NCI-H774 (cell line): ENCODE measurements around the gene SLC8A3.

ENCODE experiments used
- DNase-seq: peaks from one replicate; lab custom pipeline; 2025; lab: John Stamatoyannopoulos, UW

SLC8A3 gene

GRCh38 chr14:70118064-70118463 lies 70.7 kb downstream of the SLC8A3 start:
- DNase-seq: no peak

GRCh38 chr14:70116278-70116677 lies 72.5 kb downstream of the SLC8A3 start:
- no peak for DNase-seq

GRCh38 chr14:70114621-70115156 lies 74.1 kb downstream of the SLC8A3 start:
- DNase-seq: no peak

GRCh38 chr14:70113211-70113610 lies 75.5 kb downstream of the SLC8A3 start:
- no peak for DNase-seq

GRCh38 chr14:70108419-70108818 lies 80.3 kb downstream of the SLC8A3 start:
- no peak for DNase-seq

GRCh38 chr14:70107309-70107708 lies 81.4 kb downstream of the SLC8A3 start:
- DNase-seq: no peak

- no peak for DNase-seq
Observed at GRCh38 chr14:70100071-70100470, 88.7 kb downstream of the SLC8A3 start.

- DNase-seq: no peak
Observed at GRCh38 chr14:70098250-70098809, 90.4 kb downstream of the SLC8A3 start.

GRCh38 chr14:70097576-70098249 lies 91.0 kb downstream of the SLC8A3 start:
- DNase-seq: peak; percentile 74

- peak; percentile 6 for DNase-seq
Observed at GRCh38 chr14:70096866-70097265, 91.9 kb downstream of the SLC8A3 start.

- DNase-seq: no peak
Observed at GRCh38 chr14:70094631-70095030, 94.1 kb downstream of the SLC8A3 start.

- no peak for DNase-seq
Observed at GRCh38 chr14:70094106-70094505, 94.6 kb downstream of the SLC8A3 start.

GRCh38 chr14:70093156-70093555 lies 95.6 kb downstream of the SLC8A3 start:
- no peak for DNase-seq

- DNase-seq: no peak
Observed at GRCh38 chr14:70087380-70087697, 101.4 kb downstream of the SLC8A3 start.

GRCh38 chr14:70086685-70087379 lies 101.9 kb downstream of the SLC8A3 start:
- peak; percentile 3 for DNase-seq

- DNase-seq: no peak
Observed at GRCh38 chr14:70084226-70084625, 104.5 kb downstream of the SLC8A3 start.

- DNase-seq: no peak
Observed at GRCh38 chr14:70082394-70082793, 106.4 kb downstream of the SLC8A3 start.

- no peak for DNase-seq
Observed at GRCh38 chr14:70080076-70080475, 108.7 kb downstream of the SLC8A3 start.

- no peak for DNase-seq
Observed at GRCh38 chr14:70078329-70078728, 110.4 kb downstream of the SLC8A3 start.

- DNase-seq: no peak
Observed at GRCh38 chr14:70077720-70078119, 111.0 kb downstream of the SLC8A3 start.

- no peak for DNase-seq
Observed at GRCh38 chr14:70077005-70077404, 111.7 kb downstream of the SLC8A3 start.

GRCh38 chr14:70073924-70074566 lies 114.7 kb downstream of the SLC8A3 start:
- peak; percentile 24 for DNase-seq

GRCh38 chr14:70069186-70069585 lies 119.6 kb downstream of the SLC8A3 start:
- DNase-seq: no peak
